GM19023 (cell line): Measurements from ENCODE around the gene AGXT2.

Source experiments
- ATAC-seq: cut with Tn5 transposase; IDR thresholded peaks from one replicate; pipeline ENCODE4 v1.9.1; 2021; ENCODE audit warnings: mild to moderate bottlenecking, moderate library complexity; ENCODE audit not compliant: unreplicated experiment

The AGXT2 gene

DNA sequence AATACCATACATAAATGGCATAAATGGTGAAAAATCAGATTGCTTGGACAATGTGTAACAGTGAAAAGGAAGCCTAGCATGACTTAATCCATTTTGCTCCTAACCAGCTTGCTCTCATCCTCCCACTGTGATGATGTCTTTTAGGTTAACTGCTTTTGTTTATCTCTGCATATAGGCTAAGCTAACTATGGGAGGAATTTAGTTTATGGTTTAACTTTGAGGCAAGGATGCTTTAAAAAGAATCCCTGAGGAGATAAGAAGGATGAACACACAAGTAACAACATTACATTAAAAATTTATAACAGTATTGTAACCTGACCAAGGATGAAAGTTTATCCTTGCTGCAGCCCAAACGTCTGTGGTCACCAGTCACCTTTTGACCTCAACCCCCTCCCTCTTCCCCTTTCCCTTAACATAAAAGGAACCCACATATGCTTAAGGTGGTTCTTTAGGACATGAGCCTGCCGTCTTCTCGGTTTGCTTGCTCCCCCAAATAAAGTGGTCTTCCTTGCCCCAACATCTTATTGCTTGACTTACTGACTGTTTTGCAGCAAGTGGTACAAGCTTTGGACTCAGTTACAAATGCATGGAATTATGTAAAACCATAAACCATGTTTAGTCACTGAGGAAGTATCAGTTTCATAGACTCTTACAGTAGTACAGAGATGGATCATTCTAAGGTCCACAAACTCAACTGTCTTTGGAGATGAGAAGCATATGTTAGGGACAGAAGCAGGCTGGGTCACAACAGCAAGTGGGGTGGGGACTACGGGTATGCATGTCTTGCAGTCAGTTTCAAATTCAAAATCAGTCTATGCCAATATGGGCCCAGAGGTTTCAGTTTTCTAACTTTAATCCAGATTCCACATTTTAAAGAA is 31.3 kb downstream of the AGXT2 start:
- peak; percentile 81 for ATAC-seq

DNA sequence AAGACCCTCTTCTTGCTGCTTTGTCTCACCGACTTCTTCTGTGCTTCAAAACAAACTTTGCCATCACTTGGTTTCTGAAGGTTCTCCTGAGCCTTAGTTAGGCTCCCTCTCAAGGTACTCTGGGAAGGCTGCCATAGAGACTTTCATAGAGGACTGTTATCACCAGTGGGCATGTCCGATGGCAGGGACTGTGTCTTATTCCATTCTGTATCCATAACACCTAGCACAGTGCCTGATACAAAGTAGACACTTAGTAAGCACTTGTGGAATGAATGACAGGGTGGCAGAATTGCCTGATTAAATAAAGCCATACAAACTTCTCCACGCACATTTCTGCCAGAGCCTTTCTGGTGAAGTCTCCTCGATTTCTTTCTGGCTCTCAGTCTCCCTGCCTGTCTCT is 32.7 kb downstream of the AGXT2 start:
- no peak for ATAC-seq

DNA sequence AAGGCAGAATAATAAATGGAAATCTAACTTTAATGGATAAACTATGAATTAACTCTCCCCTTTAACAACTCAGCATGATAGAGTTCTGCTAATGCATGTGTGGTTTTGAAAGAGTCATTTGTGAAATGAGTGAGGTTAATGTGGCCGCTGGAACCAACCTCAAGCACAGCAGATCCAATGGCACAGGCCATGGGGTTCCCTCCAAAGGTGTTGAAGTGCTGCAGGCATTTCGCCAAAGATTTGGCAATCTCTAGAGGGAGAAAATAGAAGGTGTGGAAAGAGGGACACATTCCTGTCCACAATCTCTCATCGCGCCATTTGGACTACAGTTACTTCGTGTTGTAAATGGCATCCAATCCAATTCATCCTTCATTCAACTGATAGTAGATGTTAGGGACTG is 35.0 kb downstream of the AGXT2 start:
- no peak for ATAC-seq

DNA sequence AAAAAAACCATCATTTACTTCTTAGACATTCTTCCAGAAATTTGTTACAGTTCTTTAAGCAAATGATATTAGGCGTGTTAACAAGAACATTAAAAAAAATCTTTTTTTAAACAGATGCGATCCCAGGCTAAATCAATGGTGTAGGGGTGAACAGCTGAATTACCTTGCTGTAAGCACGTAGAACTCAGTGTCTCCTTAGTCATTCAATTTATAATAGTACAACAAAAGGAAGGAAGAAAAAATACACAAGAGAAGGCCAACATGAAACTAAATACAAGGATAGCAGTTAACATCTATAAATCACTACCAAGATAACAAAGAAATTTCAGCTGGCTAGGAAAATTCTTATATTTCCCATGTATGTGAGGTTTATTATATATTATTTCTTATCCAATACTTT is 35.4 kb downstream of the AGXT2 start:
- ATAC-seq = no peak

DNA sequence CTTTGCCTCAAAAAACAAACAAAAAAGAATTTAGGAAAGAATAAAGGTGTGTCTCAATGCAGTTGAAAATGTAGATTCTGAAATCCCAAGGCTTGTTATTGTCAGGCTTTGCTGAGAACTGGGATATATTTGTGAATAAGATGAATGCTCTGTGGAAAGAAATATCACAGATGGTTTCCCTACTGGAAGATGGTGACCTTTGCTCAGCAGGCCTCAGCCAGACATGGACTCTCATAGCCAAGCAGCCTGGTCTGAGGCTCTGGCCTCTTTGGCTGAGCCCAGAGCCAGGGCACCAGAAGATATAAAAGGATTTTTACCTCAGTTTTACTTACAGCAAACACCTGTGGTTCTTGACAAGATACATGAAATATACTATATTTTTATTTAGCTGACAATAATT is 37.1 kb downstream of the AGXT2 start:
- no peak for ATAC-seq

DNA sequence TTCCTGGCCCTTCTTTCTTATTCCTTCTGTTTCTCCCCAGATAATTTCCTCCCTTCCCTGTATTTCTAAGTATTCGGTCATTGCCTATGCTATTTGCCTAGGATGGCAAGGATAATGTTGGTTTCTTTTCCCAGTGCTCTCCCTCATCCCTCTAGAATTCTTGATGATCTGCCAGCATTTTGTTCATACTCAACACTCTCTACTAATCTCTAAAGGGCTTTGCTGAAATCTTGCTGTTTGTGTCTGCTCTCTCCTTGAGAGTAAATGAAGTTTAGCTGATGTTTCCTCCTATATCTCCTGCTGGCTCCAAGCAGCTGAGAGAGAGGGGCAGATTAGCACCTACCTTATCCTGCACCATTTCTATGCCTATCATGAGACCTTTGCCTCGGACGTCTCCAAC is 38.1 kb downstream of the AGXT2 start:
- ATAC-seq = no peak

DNA sequence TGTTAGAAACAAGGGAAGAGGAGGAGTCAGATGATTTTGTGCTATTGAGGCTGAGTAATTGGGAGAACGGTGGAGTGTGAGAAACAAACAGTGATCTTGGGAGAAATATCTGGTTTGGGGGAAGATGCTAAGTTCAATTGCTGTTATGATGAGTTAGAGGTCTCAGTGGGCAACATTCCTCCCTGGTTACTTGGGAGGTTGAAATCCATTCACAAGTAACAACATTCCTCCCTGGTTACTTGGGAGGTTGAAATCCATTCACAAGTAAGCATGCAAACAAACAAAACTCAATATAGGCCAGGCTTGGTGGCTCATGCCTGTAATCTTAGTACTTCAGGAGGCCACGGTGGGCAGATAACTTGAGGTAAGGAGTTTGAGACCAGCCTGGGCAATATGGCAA is 38.7 kb downstream of the AGXT2 start:
- no peak for ATAC-seq

DNA sequence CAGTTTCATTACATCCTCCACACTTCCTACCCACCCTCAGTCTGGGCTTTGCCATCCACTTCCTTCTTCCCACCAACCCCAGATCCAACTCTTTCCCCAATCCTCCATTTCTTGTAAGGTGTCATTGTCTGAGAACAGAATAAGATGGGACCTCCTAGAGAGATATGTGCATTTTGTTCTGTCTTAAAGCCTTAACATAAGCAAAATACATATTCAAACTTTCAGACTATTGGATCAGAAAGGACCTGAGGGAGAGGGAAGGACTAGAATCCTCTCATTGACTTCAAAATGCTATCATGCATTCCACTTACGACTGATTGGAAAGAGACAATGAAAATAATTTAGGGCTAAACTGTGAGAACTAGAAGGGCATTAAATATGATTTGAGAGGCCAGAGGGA is 43.0 kb downstream of the AGXT2 start:
- no peak for ATAC-seq

DNA sequence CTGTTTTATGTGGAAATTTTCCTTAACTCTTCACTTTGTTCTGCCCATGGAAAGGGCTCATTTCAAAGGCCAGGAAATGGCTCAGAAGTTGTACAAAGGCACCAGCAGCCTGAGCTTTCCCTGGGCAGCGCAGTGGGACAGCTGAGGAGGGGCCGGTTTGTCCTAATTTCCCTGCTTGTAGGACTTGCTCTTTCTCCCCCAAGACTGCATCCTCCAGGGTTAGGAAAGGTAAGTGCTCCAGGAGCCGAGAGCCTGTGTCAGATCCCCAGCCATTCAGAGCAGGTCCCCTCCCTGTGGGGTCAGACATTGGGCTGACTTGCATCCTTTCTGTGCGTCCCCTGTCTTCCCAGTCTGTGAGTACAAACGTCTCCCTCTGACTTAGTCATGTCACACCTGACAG is 43.5 kb downstream of the AGXT2 start:
- no peak for ATAC-seq

DNA sequence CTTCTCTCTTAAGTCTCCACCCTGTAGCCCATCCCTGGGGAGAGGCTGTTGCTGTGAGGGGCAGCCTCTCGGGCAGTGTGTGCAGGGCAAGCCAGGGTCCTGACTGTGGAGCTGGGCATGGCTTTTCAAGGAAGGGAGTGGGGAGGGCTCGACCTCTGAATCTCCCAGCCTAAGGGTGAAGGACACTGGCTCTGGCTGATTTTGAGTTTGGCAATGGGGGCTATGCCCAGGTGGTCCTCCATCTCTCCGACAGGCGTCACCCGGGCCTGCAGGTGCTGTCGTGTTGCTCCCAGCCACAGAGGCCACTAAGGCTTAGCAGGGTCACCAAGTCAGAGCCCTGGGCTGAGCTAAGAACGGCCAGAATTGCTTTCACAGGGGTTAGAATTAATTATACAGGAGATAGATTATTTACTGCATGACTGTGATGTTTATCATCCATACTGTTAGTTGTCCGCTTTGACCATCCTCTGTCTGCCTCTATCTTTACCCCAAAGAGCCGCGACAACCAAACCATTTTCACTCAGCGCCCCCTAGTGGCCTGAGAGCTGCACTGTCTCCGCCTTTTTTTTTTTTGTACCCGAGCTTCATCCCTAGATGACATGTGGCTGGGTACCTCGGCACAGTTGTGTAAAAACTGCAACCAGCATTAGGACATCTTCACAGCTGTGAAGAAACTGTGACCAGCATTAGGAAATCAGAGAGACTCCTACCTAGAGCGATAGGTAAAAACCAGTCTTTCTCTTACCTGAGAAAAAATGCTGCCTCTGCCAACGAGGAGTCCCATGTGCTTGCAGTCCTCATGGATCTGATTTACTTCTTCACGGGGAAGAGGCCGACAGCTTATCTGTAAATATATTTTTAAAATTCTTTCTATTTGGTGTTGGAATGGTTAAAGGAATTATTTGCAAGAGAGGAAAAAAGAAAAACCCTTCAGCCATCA is 44.5 kb downstream of the AGXT2 start:
- ATAC-seq = peak; percentile 85

DNA sequence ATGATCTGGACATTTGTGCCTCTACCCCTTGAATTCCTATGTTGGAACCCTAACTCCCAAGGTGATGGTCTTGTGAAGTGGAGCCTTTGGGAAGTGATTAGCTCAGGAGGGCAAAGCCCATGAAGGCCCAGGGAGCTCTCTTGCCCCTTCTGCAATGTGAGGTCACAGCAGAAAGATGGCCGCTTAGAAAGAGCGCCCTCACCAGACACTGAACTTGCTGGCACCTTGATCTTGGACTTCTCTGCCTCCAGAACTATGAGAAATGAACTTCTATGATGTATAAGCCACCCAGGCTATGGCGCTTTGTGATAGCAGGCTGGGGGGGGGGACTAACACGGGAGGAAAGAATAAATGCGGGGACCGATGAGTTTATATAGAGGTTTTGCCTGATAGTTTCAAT is 45.3 kb downstream of the AGXT2 start:
- no peak for ATAC-seq

DNA sequence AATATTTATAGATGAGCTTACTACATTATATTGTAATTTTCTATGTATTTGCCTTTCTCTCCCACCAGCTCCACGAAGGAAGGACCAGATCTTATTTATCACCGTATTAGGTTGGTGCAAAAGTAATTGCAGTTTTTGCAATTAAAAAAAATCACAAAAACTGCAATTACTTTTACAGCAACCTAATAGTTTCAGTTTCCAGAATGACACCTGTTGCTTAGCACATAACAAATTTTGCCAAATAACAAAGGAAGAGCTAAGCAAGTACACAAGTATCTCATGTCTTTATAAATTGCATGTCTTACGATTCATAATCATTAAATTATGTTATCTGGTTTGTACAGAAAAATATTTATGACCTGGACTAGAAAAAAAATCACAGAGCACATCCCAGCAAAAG is 45.9 kb downstream of the AGXT2 start:
- no peak for ATAC-seq

DNA sequence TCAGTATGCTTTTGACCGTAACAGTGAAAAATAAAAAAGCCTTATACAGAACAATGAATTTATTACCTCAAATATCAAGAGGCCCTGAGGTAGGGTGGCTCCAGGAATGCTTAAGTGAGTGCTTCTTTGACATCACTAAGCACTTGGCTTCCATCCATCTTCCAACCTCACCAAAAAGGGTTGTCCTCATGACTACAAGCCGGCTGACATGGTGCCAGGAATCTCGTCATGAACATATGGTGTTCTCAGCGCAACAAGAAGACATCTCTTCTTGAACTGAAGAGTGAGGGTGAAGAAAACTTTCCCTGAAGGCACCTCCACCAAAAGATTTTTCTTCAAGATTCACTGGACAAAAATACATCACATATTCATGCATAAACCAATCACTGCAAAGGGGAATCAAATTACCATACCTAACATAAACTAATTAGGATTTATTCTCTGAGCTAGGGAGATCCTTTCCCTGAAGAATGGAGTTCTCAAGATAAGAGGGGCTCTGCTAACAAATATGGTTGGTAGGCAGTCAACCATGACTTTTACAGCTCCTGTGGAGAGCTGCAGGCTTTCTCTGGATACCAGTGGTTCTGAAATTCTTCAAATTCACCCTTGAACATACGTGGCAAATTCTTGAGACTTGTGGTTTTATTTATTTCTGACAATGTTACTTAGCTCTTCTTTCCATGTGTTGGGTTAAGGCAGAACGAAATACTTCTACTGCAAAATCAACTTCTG is 49.5 kb downstream of the AGXT2 start:
- no peak for ATAC-seq

DNA sequence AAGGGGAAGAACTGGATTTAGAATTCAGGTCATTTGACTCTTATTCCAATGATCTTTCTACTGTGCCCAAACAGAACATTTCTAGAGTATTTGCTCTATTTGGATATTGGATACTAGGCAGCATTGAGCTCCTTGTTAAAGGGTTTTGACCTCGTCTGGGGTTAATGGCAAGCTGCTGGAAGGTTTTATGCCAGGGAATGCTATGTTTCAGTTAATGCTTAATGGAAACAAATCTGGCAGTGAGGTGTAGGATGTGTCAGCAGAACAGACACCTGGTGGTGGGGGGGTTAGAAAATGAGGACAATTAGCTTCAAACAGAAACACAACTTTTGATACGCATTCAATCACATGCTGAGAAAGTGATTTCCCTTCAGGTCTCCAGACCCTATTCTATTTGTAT is 51.5 kb downstream of the AGXT2 start:
- no peak for ATAC-seq

DNA sequence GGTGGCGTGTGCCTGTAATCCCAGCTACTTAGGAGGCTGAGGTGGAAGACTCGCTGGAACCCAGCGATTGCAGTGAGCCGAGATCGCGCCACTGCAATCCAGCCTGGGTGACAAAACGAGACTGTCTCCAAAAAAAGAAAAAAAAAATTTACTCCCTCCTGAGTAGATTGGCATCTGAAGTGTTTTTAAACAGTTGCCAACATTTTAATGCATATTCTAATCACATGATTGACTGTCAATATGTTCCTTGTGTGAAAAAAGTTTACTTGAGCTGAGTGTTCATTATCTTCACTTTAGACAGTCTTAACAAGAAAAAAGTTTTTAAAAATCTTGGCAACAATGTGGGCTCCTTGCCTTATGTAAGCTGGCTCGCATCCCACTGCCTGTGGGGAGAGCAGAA is 53.8 kb downstream of the AGXT2 start:
- ATAC-seq = no peak

DNA sequence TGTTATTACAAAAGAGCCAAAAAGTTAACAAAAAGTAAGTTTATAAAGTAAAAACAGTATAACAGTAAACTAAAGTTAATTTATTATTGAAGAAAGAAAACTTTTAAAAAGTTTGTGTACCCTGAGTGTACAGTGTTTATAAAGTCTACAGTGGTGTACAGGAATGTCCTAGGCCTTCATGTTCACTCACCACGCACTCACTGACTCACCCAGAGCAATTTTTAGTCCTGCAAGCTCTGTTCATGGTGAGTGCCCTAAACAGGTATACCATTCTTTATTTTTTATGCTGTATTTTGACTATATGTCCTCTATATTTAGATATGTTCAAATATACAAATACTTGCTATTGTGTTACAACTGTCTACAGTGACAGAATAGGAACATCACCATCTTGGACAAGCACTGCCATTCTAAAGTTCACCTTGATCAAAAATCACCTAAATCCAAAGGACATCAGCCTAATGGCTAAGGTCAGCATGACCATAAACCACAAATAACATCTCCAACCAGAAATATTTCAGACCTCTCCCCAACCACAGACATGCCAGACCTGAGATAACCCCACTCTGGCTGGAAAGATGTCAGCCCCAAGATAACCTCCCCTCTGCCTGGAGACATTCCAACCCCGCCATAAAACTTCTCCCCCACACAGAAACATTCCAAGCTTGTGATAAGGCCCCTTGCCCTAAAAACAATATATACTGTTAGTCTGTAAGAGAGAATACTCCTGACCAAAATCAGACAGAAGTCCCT is 56.1 kb downstream of the AGXT2 start:
- no peak for ATAC-seq

DNA sequence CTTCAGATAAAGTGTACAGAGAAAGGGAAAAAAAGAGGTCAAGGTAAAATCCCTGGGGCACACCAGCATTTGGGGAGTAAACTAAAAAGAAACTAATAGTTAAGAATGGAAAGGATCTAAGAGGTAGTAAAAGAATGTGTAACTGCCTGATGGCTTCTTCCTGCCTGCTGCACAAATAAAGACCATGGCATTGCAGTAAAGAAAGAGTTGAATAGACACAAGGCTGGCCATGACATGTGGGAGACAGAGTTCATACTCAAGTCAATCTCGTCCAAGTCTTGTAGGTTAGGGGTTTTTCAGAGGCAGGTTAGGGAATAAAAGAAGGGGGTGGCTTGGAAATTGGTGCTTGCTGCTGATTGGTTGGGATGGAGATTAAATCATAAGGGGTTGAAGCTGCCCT is 60.8 kb downstream of the AGXT2 start:
- no peak for ATAC-seq

DNA sequence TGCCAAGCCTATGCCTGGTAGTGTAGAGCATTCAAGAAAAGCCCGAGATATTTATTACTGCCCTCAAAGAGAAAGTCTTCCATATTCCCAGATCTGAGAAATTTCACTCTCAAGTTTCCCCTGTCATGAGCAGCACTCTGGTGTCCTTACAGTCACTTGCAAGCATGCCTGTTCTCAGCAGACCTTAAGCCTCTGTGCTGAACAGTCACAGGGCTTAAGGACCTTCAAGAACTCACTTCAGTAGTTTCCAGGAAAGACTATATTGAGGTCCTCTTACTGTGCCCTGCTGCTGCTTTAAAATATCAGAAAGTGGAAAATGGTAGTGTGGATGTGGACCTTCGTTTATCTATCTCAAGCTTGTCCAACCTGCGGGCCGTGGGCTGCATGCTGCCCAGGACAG is 64.9 kb downstream of the AGXT2 start:
- ATAC-seq = no peak

DNA sequence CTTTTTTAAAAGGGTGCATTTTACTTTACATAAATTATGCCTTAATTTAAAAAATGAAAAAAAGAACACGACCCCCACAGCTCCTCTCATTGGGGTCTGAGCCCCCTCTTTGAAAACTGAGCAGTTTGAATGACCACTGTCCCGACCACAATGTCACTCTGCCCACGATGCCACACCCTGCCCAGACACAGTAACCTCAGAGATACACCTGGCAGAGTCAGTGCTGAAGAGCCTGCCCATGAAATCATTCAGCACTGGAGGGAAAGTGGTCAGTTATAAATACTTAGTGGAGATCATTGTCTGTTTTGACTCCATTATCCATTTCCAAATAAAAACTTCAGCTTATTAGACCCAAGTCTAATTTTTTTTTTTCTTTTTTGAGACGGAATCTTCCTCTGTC is 69.1 kb downstream of the AGXT2 start:
- no peak for ATAC-seq

DNA sequence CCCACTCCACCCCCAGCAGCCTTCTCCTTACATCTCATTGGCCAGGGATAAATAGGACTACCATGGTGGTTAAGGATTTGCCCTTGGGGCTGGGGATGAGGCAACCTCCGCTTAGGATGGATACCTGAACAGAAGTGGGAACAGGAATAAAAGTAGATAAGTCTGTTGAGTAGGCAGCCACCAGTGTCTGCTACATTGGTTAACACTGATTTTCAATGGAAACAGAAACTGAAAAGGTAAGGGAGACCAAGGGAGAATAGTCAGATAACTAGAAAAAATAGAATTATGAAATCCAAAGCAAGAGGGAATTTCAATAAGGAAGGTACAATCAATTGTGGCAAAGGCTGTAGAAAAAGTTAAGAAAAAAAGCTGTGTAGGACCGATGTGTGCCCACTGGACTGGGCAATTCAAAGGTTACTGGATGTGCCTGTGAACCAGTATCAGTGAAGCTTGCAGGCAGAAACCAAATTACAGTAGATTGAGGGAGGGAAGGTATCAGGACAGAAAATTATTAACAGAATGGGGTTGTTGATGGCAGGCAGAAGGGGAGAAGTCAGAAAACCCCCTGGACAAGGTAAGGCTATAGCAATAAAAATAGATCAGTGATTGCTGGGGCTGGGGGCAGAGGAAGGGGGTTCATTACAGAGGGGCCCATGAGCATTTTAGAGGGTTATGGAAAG is 69.7 kb downstream of the AGXT2 start:
- ATAC-seq = peak; percentile 93
